BJ (cell line): Measurements from ENCODE around the gene SKA1. TPM values are rescaled to one million over a fixed set of nuclear protein-coding genes. Genes with fewer than 3 reads are reported as not detected.

Experiments
- CTCF ChIA-PET: fragments of 350-600 bp; formaldehyde crosslinking; extraction: SDS; loops from one replicate; lab custom pipeline; 2021; ENCODE audit warnings: antibody characterized with exemption, inconsistent platforms; lab: Yijun Ruan, JAX
- POLR2A ChIA-PET: fragments of 300-600 bp; sonication (Branson Sonifier 250); formaldehyde crosslinking; extraction: SDS; loops from one replicate; lab custom pipeline; 2021; ENCODE audit warnings: antibody characterized with exemption; lab: Charles Lee
- DNase-seq: peaks from one replicate; pipeline ENCODE4 v3.0.0-alpha.2; 2011; ENCODE audit warnings: low read depth
- H3K27me3 ChIP-seq: 2 replicates; pipeline ENCODE4 v1.6.0; 2011; ENCODE audit warnings: low read length; ENCODE audit not compliant: control insufficient read depth, insufficient read depth
- H3K36me3 ChIP-seq: 2 replicates; pipeline ENCODE4 v1.5.1; 2011; ENCODE audit warnings: low read length; ENCODE audit not compliant: control insufficient read depth, insufficient read depth
- H3K4me3 ChIP-seq: 2 replicates; pipeline ENCODE4 v1.5.1; 2011; ENCODE audit warnings: low read depth, mild to moderate bottlenecking, control low read depth, low read length
- CTCF ChIP-seq: IDR thresholded peaks from 2 replicates; pipeline ENCODE4 v1.5.1; 2011; ENCODE audit warnings: low read depth, mild to moderate bottlenecking, control low read depth, inconsistent platforms, low read length, moderate library complexity; ENCODE audit not compliant: insufficient read depth
- polyA plus RNA-seq: library from polyadenylated mRNA; depleted of rRNA; stranded (reverse); fragments of >200 nt; gene quantifications from 2 replicates; pipeline ENCODE4 v1.2.3, GENCODE V29; 2011

Gene SKA1
- polyA plus RNA-seq, 1 experiment = 6.2 TPM

- DNase-seq = no peak
- ChIA-PET POLR2A (interaction anchor here (0.7 kb wide), 1 partner anchor 18 kb away, joined by 3 read pairs; no protein-coding TSS in a partner anchor), CTCF (interaction anchor here (1.2 kb wide), 1 partner anchor 16 kb away, joined by 3 read pairs; no protein-coding TSS in a partner anchor)
- TF ChIP-seq CTCF = no peak
- H3K4me3 ChIP-seq = no peak overlapping the region
- H3K27me3 ChIP-seq = no peaks in the 10 kb centered on the region
- H3K36me3 ChIP-seq = no peaks in the 10 kb centered on the region
These were observed 2.1 kb upstream of the SKA1 start for GRCh38 chr18:50372743-50373142.

GRCh38 chr18:50373561-50374219 lies 1.2 kb upstream of the SKA1 start:
- ChIA-PET POLR2A (no interaction called here), CTCF (interaction anchor here (1.2 to 1.5 kb wide), 2 partner anchors 16 to 17 kb away, joined by 3 to 9 read pairs; no protein-coding TSS in a partner anchor)
- no peak for DNase-seq
- no peak overlapping the region for H3K4me3 ChIP-seq
- H3K27me3 ChIP-seq = no peaks in the 10 kb centered on the region
- TF ChIP-seq CTCF = no peak
- H3K36me3 ChIP-seq = no peaks in the 10 kb centered on the region

- peak overlapping the region; percentile 53 for H3K4me3 ChIP-seq
- POLR2A ChIA-PET = no interaction called here
- no peak for TF ChIP-seq CTCF
- no peaks in the 10 kb centered on the region for H3K27me3 ChIP-seq
- no peak for DNase-seq
- no peaks in the 10 kb centered on the region for H3K36me3 ChIP-seq
- CTCF ChIA-PET = interaction anchor here (1.5 kb wide), 1 partner anchor 17 kb away, joined by 9 read pairs; no protein-coding TSS in a partner anchor
These were observed 560 bp upstream of the SKA1 start for GRCh38 chr18:50374220-50374752.

GRCh38 chr18:50377061-50377798 lies 2.4 kb downstream of the SKA1 start:
- Histone ChIP-seq H3K4me3 (no peak overlapping the region), H3K27me3 (no peaks in the 10 kb centered on the region), H3K36me3 (no peaks in the 10 kb centered on the region)
- DNase-seq = no peak
- CTCF ChIA-PET = no interaction called here
- no peak for TF ChIP-seq CTCF
- POLR2A ChIA-PET = no interaction called here

- CTCF ChIA-PET = no interaction called here
- POLR2A ChIA-PET = no interaction called here
- H3K36me3 ChIP-seq = no peaks in the 10 kb centered on the region
- no peak for TF ChIP-seq CTCF
- H3K4me3 ChIP-seq = no peak overlapping the region
- DNase-seq = no peak
- H3K27me3 ChIP-seq = no peaks in the 10 kb centered on the region
These were observed 14.1 kb downstream of the SKA1 start for GRCh38 chr18:50388988-50389387.
